GM12891 (cell line): Measurements from ENCODE around the gene UXS1.

Experiments used
- DNase-seq: peaks from one replicate; pipeline ENCODE4 v3.0.0; 2011; ENCODE audit warnings: low spot score; ENCODE audit not compliant: insufficient read length
- FAIRE-seq: peaks from 2 replicates; lab custom pipeline; 2011; peaks lifted over from hg19 to GRCh38; lab: Jason Lieb, UNC
- PAX5 ChIP-seq: IDR thresholded peaks from 2 replicates; pipeline ENCODE4 v1.6.1; 2011; ENCODE audit warnings: low read length, moderate library complexity, mild to moderate bottlenecking; ENCODE audit not compliant: insufficient read depth, severe bottlenecking
- POLR2A ChIP-seq: IDR thresholded peaks from 2 replicates; pipeline ENCODE4 v1.6.1; 2011; ENCODE audit warnings: low read depth, low read length, control low read depth
- POLR2AphosphoS5 ChIP-seq: IDR thresholded peaks from 2 replicates; pipeline ENCODE4 v1.6.1; 2011; ENCODE audit warnings: low read depth, low read length, control low read depth
- POU2F2 ChIP-seq: IDR thresholded peaks from 2 replicates; pipeline ENCODE4 v1.6.1; 2011; ENCODE audit warnings: low read depth, mild to moderate bottlenecking, control low read depth, low read length, moderate library complexity
- SPI1 ChIP-seq: IDR thresholded peaks from 2 replicates; pipeline ENCODE4 v1.6.1; 2011; ENCODE audit warnings: low read depth, low read length, control low read depth
- TAF1 ChIP-seq: IDR thresholded peaks from 2 replicates; pipeline ENCODE4 v1.6.1; 2011; ENCODE audit warnings: low read depth, low read length, control low read depth

The UXS1 gene

DNA sequence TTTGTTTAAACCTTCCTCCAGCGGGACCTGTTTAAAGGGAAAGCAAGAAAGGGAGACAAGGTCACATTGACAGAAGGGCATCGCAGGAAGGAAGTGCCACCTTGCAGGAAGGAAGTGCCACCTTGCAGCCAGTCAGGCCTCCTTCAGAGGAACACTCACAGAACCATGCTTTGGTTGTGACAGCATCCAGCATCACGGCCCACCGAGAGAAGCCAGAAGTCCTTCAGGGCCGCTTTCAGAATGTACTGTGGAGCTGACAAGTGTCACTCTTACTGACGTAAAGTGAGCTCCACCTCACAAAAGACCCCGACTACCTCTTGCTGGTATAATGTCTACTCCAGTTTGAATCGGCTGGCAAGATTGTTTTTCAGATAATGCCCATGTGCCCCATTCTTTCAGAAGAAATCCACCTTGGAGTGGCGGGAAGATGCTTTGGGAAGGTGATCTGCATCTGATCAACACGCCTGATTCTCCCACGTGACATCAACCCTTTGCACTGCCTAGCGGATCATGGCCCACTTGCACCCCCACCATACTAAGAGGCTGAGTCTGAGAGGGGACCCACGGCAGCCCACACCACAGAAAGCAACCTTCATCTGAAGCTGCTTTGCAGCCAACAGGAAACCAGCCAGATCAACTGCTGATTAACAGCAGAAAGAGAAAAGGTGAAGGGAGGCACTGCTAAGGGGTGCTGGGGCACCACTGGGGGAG, 99.8 kb downstream of the UXS1 start:
- DNase-seq (no peak), FAIRE-seq (no peak)
- TF ChIP-seq POLR2A (no peak), PAX5 (no peak), SPI1 (no peak), POLR2AphosphoS5 (no peak), POU2F2 (no peak)

DNA sequence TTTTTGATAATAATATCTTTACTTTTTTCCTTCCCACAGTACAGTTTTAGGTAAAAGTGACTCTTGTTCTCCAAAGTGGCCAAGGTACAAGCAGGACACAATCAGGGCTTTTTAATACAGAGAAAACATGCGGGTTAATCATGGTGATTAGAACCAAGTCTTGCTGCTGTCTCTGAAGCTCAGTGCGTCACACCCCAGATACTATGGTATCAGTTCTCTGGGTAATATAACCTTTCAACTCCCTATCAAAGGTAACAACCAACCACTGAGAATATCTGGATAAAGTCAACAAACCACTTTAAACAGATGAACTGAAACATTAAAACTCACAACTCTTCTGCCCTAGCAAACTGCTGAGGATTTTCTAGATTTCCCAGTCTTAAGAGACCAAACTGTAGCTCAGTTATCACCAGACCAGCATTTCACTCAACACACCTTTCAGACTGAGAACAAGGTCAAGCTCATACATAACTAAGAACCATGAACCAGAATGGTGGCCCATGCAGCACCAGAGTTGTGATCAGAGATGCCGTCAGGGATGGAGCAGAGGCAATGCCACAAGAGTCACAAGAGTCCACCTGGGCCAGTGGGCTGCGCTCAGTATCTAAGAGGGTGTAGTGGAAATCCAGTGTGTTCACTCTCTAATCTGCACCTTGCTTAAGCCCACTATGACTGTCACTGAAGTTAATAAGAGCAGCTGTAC, 103.0 kb downstream of the UXS1 start:
- TF ChIP-seq POU2F2 = no peak
- no peak for TF ChIP-seq POLR2AphosphoS5
- no peak for TF ChIP-seq TAF1
- no peak for TF ChIP-seq PAX5
- no peak for TF ChIP-seq POLR2A
- no peak for TF ChIP-seq SPI1
- DNase-seq (no peak), FAIRE-seq (no peak)

DNA sequence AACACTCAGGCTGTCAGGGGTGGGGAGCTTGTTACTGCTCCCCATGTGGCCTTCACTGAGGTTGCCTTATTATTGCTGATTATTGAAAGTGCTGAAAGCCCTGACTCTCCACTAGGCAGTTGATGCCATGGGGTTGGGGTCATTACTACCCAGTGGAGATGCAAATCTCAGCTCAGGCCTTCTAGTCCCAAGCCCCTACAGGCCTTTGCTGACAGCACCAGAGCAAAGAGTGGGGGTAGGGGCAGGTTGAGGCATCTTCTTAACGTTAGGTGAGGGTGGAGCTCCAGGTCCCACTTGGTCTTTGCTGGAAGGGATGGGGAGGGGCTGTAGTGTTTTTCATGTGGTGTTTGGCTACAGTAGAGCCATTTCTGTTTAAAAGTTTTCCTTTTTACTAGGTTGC, 104.5 kb downstream of the UXS1 start:
- no peak for TF ChIP-seq POLR2AphosphoS5
- no peak for TF ChIP-seq POLR2A
- no peak for TF ChIP-seq PAX5
- no peak for TF ChIP-seq SPI1
- TF ChIP-seq POU2F2 = no peak
- no peak for TF ChIP-seq TAF1
- no peak for FAIRE-seq
- DNase-seq = no peak

DNA sequence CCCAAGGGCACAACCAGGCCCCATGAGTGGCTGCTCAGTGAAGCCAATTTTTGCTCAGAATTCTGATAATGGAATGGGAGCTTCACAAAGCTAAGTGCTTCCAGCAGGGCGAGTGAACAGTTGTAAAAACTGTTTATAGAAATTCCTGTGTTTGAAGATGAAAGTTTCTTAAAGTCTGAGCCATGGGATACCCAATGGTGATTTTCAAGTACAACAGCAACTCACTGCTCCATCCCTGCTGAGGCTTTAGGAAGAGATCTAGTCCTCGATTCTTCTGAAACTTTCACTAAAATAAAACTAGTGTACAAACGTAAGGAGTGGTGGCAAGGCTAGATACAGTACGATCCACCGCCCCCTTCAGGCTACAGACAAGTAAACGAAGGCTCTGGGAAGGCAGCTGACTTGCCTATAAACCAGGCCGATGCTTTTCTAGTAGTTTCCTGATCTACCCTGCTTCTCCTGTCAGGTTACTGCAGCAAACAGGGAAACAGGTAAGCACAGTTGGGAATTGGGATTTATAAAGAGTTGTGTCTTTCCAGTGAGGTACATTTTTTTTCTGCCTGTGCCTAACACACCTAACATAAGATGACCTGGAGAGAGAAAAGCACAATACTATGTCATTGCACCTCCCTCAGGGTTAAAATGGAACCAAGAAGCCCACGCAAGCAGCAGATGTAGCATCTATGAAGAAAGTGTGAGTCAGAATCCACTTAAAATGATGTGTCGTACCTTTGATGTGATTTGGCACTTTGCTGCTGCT, 108.7 kb downstream of the UXS1 start:
- no peak for DNase-seq
- FAIRE-seq = peak; percentile 40

DNA sequence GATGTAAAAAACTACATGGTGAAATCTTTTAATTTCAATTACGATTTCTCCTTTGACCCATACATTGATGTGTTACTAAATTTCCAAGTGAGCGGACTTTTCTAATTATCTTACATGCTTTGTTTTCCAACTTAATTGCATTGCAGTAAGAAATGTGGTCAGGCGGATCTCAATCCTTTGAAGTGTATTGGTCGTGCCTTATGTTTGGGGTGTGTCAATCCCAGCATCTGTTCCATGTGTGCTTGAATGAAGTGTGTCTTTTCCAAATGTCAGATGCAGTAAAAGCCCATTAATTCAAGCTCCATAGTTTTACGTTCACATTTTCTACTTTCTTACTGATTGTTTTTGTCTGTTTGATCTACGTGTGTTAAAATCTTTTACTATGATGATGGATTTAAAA, 113.1 kb downstream of the UXS1 start:
- no peak for TF ChIP-seq SPI1
- no peak for TF ChIP-seq PAX5
- no peak for TF ChIP-seq POU2F2
- no peak for TF ChIP-seq POLR2AphosphoS5
- no peak for TF ChIP-seq POLR2A
- TF ChIP-seq TAF1 = no peak
- FAIRE-seq (no peak), DNase-seq (no peak)

More for the DNA sequence above, 108.7 kb downstream of the UXS1 start:
- TF ChIP-seq POLR2AphosphoS5 (no peak), TAF1 (no peak), POU2F2 (no peak), SPI1 (no peak), PAX5 (no peak), POLR2A (no peak)

DNA sequence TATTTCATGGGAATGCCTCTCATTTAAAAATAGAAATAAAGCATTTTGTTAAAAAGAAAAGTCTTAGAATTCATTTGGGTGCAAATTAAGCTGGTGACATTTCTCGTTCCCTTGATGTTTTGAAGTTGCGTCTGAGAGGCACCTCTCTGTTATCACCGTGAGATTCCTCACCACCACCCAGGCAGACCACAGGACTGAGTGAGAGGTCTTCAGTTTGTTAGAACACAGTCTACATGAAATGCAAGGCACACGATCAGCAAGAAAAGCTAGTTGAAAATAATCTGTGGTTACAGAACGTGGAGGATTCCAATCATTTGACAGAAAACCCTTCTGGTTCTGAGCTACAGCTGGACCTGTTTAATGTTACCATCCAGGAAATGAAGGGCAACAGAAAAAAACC, 116.0 kb downstream of the UXS1 start:
- TF ChIP-seq POLR2A (no peak), POLR2AphosphoS5 (no peak), SPI1 (no peak), TAF1 (no peak), PAX5 (no peak)

DNA sequence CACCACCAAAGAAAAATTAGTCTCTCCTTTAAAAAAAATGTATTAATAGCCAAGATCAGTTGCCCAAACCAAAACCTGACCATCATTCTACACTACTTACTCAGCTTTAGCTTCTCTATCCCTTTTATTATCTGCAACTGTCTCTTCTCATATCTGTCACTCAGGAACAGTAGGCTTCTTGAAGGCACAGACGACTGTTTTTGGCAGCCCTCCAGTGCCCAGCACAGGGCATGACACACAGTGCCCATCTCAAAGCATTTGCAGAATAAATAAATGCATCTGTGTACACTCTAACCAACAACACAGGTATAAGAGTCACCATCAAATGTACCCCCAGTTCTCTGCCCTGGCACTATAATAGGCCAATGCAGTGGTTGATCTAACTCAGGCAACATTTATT, 117.2 kb downstream of the UXS1 start:
- DNase-seq (no peak), FAIRE-seq (no peak)
- TF ChIP-seq POLR2A (no peak), SPI1 (no peak), PAX5 (no peak), POU2F2 (no peak), POLR2AphosphoS5 (no peak), TAF1 (no peak)

More for the DNA sequence above, 116.0 kb downstream of the UXS1 start:
- FAIRE-seq = no peak
- DNase-seq = no peak

DNA sequence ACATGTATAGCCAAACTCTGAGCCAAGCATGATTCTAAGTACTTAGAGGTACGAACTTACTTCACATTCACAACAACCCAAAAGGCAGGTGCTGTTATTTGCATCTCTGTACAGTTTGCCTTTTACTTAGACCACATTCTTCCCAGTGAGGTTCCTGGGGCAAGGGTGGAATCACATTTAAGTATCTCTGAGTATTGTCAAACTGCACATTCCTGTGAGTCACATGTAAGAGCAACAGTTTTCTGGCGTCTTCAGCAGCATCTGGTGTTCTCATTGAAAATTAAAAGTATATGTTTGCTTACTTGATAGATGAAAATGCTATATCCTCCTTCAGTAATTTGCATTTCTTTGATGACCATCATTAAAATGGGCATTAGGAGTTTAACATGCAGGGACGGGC, 119.1 kb downstream of the UXS1 start:
- TF ChIP-seq POLR2AphosphoS5 (no peak), PAX5 (no peak), TAF1 (no peak), POU2F2 (no peak), SPI1 (no peak), POLR2A (no peak)
- no peak for FAIRE-seq
- DNase-seq = no peak
